HK-2 (cell line): Measurements from ENCODE around the gene HLA-DRB1.
"Not testable (repeated sequence)": the region's sequence is repeated elsewhere in the genome, so short reads cannot be mapped to it uniquely, and the experiment has no call there.

Experiments used
- DNase-seq: peaks from one replicate; pipeline ENCODE4 v3.0.0-alpha.2; 2018; ENCODE audit not compliant: unreplicated experiment

Gene HLA-DRB1

DNA sequence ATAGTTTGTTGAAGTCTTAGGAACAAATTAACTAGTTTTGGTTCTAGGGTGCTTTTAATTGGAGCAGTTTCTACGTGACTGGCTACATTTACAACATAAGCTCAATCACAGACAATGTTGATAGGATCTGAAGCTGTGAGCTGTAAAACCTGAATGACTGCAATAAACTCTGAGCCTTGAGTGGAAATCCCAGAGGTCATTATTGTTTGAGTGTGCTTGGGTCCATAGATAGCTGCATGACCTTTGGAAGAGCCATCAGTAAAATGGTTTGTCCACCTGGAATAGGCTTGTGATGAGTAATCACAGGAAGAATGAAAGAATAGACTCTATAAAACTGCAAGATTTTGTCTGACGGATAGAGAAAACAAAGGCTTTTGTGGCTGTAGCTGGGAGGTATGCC is 26.7 kb downstream of the HLA-DRB1 start:
- DNase-seq, result no peak

DNA sequence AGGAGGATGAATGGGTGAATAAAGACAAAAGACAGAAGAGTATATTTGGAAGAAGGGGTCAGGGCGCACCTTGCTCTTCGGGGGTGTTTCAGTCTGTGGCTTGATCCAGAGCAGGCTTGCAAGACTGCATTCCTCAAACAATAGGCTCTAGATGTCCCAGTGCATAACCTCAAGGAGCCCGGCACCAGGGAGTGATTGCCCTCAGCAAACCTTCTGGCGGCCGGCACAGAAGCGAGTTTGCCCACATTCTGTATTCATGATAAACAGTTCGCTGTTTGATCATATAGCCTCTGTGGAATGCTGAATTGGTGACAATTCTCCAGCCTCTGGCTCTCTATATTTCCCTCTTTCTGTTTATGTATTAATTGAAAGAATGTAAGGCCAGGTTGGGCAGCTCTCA is 29.9 kb downstream of the HLA-DRB1 start:
- DNase-seq, result no peak

GRCh38 chr6:32558426-32559057 is 31.1 kb downstream of the HLA-DRB1 start:
- no peak for DNase-seq

DNA sequence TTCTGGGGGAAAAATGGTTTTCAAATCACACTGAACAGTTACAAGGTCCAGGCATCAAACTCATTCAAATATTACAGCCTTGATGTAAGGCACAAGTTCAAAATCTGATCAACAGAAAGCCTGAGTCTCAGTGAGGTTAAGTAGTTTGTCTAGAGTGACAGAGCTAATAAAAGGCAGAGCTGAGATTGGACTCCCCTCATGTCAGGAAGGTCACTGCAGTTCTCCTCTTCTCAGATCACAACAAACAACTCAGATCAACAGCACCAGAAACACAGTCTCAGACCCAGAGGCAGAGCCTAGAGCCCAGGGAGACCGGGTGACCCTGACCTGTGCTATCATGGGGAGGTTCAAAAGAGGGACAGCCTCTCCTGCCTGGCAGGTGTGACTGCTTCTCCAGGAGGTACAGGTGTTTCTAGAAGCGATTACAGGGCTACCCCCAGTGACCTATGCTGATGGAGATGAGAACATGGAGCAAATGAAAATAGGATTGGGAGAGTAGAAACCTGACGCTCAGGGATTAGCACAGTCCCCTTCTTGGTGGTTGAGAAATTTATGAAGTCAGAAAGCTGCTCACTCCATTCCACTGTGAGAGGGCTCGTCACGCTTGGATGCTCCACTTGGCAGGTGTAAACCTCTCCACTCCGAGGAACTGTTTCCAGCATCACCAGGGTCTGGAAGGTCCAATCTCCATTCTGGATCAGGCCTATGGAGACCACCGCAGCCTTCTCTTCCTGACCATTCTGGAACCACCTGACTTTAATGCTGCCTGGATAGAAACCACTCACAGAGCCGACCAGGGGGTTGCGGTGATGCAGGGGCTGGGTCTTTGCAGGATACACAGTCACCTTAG is 35.3 kb downstream of the HLA-DRB1 start:
- DNase-seq, result no peak

DNA sequence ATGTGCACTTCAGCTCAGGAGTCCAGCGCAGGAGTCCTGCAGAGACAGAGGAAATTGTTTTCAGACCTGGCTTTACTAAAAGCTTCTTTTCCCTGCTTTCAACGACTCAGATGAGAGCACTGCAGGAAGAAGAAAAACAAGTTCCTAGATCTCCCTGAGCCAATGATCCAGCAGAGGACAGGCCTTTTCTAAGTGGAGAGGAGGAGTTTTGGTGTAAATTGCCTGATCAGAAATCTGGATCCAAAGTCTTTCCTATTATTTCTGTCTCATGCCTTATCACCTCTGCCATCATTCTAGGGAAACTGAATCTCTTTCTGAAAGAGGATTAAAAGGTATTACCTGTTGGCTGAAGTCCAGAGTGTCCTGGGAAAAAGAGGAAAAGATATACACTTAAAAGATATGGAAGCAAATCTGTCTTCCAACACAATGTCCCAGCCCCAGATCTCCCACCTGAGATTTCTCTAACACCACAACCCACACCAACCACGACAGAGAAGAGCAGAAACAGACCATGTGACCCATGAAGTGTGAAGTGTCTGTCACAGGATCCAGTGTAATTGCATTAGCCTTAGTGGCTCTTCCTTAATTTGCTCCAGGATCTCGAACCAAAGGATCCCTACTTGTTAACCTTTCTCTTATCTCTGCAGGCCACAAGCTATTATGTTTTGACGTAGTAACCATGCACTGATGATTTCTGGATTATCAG is 36.5 kb downstream of the HLA-DRB1 start:
- DNase-seq, result no peak

GRCh38 chr6:32551410-32551809 is 38.2 kb downstream of the HLA-DRB1 start:
- no peak for DNase-seq

GRCh38 chr6:32539839-32540238 is 49.8 kb downstream of the HLA-DRB1 start:
- no peak for DNase-seq

DNA sequence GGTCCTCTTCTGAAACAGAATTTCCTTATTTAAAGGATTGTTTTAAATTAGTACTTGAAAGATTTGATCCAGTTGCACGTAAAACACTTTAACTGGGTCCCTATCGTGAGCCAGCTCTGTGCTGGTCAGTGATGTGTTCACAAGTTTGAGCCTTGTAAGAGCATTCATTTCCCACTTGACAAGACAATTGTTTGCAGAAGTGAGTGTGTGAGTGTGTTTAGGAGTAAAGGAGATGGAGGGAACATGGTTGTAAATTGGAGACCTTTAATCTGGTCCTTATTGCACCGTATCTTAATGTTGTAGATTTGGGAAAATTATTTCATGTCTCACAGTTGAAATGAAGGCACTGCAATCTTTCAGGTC is 59.2 kb downstream of the HLA-DRB1 start:
- DNase-seq, result not testable (repeated sequence)

DNA sequence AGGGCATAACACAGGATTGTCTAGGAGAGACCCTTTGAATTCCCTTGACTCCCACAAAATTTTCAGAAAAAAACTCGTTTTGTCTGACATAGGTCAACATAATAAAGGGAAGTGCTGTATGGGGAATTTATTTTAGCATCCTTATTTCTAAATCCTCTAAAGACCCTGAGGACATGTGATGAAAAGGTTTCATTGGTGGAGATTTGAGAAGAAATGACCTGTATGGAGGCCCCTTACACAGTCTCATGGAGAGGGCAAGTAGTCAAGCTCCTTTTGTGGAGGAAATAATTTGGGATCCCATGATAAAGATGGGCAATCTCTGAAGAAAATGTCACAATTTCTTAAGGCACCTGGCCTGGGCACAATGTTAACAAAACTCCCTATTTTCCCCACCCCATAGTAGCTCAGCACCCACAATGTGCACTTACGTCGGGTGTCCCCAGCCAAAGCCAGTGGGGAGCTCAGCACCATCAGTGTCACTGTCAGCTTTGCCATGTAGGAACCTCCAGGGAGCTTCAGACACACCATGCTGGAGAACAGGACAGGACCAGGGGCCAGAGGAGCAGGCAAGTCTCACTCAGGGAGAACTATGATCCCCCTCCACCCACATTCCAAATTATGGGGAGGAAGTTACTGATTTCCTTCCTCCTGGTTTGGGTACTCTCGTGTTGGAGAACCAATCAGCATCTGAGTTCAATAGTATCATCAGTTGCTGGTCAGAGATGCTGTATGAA is 59.8 kb downstream of the HLA-DRB1 start, which contains the start of gene HLA-DRB5:
HLA-DRB5 (minus strand) TSS at position 591 of the 734 bp plus-strand sequence; CDS start at position 528, 63 bp downstream.
- no peak for DNase-seq
